Activated gamma-delta T cell treated with anti-CD3 and anti-CD28 coated beads, Interleukin-2, amount 50 U/mL, for 16 hours (primary cell): ENCODE data around the gene HJURP.

Experiments
- DNase-seq: peaks from one replicate; pipeline ENCODE4 v3.0.0-alpha.2; 2020; ENCODE audit warnings: low read depth

The HJURP gene

DNA sequence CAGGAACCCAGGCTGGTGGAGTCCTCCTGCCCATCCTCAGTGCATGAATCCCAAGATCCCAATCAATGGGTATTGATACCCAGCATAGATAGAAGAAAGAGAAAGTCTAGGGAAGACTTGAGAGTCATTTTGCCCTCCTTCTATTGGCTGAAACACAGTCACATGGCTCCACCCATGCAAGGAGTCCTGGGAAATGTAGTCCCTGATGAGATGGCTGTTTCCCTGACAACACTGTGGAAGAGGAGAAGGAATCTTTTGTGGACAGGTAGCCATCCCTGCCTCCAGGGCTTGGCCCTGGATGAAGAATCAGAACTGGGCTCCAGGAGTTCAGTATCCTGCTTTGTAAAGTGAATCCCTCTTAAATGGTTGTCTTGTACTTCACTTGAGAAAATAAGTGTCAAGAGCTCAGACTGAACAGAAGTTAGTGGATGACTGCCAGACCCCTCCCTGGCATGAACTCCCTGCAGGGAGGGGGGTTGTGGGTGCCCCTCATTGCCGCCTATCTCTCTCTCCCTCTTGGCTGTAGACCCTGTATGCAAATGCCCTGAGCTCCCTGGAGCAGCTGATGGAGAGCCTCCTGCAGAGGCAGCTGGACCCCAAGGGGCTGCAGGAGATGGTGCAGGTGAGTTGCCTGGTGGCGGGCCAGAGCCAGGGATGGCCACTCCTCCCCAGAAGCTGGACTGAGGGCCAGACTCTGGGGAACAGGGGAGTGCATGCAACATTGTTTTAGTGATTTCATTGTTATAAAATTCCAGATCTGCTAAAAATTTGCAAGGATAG lies 40.1 kb downstream of the HJURP start:
- DNase-seq, result no peak

DNA sequence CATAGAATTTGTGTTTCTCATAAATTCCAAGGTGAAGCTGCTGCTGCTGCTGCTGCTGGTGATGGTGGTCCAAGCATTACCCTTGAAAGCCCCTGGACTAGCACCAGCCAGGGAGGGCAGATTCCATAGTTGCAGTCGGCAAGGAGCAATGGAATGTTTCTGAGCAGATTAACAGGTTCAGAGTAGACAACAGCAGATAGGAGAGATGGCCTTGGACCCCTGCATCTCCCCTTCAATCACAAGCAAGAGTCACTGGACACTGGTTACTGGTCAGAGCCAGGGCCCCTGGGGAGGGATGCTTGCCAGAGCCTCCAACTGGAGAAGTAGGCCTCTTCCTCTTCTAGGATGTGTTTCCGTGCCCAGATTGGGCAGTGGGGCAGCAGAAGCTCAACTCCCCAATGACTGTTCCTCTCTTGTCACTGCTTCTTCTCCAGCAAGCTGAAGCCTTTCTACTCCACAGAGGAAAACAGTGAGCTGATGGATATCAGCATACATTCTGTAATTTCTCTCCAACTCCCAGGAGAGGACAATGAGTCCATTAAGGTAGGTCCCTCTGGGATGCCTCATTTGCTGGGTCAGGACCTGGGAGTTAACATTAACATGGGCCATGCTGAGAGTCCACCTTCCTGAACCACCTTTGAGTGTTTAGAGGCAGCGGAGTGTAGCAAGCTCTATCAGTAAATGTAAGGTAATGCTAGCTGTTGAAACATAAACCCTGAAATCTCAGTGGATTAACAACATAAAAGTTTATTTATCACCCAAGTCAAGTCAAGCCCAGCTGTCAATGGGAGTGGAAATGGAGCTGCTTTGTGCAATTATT lies 40.9 kb downstream of the HJURP start:
- no peak for DNase-seq

DNA sequence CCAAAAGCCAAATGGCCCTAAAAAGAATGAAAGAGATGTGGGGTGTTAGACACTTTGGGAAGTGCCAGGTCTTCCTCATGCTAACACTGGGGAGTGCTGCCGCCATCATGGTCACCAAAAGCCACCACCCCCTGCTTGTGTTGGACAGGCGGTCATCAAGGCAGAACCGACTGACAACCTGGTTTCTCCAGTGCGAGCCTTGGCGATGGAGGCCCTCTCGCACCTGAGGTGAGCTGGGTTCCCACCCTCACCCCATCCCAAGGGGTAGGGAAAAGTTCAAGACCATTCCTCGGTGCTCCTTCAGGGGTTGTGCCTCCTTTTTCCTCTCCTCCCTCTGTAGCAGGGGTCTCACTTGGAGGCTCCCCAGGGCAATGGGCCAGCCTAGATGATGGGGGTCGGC lies 42.6 kb downstream of the HJURP start:
- DNase-seq, result no peak

- DNase-seq, result no peak
Observed at GRCh38 chr2:233811087-233811486, 43.2 kb downstream of the HJURP start.

DNA sequence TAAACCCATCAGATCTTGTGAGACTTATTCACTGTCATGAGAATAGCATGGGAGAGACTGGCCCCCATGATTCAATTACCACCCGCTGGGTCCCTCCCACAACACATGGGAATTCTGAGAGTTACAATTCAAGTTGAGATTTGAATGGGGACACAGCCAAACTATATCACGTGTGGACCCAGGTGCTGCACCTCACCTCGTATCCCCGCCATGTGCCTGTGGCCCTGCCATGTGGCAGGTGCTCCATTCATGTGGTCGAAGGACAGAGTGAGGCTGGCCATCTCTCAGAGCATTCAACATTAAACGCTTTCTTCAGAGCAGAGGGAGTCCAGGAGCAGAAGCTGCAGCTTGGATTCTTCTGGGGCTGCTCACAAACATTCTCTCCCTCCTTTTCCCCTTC lies 44.0 kb downstream of the HJURP start:
- DNase-seq, result no peak

- DNase-seq, result no peak
Observed at GRCh38 chr2:233807966-233808935, 46.1 kb downstream of the HJURP start.

DNA sequence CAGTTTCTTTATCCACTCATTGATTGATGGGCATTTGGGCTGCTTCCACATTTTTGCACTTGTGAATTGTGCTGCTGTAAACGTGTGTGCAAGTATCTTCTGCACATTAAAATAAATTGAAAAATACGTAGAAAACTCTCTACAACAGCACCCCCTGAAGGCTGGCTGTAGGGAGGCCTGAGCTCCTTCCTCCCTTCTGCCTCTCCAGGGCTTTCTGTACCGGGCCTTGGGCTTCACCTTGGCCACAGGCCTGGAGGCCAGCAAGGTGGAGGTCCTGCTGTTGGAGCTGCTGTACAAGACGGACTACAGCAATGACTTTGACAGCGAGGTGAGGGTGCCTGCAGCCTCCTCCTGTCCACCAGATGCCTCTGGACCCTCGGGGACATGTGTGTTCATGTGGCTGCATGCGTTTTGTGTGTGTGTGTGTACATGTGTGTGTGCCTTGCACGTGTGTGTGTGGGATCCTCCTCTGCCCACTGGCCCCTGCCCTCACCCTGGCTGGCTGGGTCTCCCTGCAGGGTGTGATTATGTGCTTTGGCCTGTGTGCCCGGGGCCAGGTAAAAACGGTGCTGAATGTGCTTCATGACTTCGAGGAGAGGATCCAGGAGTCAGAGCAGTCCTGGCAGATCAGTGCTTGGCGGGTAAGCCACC lies 47.0 kb downstream of the HJURP start:
- no peak for DNase-seq

GRCh38 chr2:233803994-233804393 lies 50.3 kb downstream of the HJURP start:
- no peak for DNase-seq

DNA sequence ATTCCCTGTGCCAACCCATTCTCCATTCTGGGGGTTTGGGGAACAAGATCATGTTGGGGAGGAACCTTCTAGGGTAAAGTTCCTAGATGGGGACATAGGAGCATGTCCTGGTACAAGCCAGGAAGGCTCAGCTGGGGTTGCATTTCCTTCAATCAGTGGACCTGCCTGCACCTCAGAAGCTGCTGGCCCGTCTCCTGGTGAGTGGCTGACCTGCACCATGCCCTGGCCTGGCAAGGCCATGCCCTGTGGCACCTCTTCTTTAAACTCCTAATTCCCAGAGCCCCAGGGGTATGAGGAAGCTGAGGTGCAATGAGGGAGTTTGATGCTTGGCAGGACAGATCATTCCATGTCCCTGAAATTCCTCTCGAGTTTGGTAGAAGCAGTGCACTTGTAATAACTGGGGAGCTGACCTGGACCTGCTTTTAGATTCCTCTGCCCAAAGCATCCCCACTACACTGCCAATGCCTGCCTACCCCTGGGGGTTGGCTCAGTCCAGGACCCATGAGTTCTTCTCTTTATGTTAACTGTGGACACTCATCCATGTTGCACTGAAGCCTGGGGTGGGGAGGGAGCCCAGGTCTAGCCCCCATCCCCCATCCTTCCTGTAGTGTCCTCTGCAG lies 50.9 kb downstream of the HJURP start:
- DNase-seq, result no peak

DNA sequence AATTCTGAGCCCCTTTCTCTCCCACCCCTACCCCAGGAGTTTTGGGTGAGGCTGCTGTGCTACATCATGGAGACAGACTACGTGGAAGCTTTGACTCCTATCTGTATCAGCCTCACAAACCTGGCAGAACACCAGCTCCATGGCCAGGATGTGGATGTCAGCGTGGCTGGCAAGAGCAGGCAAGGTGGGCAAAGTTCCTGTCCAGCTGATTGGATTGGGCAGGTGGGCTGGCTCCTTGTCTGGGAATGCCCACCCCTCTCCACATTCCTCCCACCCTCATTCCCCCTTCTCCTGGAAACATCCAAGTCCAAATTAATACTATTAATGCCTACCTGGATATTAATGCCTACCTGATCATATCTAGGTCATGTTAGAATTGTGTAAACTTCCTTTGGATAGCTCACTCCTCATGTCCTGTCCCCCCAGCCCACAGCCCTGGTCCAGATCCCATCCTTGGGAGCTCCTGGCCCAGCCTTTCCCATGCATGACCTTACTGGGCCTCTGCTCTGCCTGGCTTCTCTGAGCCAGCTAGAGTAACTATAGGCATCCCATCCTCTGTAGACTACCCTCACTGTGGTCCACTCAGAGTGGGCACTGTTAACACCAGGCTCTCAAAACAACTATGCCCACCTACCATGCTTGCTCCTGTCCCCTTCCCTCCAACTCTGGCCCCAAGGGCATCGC lies 52.1 kb downstream of the HJURP start:
- DNase-seq, result no peak

DNA sequence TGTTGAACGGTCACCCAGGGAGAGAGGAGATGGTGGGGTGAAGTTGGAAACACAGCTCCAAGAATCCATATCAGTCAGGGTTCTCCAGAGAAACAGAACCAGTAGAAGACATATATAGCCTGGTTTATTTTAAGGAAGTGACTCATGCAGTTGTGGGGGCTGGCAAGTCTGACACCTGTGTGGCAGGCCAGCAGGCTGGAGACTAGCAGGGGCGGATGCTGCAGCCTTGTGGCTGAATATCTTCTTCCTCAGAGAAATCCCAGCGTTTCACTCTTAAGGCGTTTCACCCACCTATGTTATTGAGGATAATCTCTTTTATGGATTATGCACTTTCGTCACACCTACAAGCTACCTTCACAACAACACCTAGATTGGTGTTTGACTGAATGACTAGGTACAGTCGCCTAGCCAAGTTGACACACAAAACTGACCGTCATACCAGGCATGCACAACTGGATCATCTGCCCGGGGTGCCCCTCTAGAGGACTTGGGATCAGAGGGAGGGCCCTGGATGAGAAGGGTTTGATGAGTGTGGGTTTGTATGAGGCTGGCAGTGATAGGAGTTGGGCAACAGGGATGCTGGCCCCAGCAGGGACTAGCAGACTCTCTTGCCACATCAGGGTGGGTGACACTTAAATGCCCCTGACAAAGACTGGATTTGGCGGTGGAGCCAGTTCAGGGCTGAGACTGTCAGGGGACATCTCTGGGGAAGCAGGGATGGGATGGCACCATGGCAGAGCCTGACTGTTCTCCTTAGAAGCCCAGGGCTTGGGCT lies 52.8 kb downstream of the HJURP start:
- DNase-seq, result no peak

DNA sequence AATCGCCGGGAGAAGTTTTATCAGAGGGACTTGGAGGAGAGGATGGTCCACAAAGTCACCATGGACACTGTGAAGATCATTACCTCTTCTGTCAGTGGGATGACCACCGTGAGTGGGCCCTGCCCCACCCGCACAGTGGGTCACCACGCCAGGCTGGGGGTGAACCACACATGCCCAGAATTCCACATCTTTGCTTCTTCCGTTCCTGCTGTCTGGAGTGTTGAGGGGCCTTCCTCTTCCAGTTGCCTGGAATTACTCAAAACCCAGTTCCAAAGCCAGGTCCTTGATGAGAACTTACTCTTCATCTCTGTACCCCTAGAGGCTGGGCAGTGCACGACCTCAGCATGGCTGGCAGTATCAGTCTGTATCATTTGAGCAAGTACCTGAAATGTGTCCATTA lies 54.1 kb downstream of the HJURP start:
- DNase-seq, result no peak

DNA sequence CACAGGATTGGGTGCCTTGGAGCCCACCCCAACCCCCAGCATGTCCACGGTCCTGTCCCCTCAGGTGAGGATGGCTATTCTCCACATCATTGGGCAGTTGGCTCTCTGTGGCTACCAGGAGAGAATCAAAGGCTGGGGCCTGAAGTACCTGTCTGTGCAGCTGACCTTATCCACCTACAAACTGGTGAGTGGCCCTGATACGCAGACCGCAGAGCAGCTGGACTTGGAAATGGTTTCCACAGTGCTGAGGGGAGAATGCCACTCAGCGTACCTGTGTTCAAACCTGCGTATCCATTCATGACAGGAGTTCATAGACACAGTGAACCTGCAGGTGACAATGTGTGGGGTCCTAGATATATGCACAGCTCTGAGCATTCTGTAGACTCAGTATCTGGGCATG lies 54.6 kb downstream of the HJURP start:
- no peak for DNase-seq

GRCh38 chr2:233799087-233799665 lies 55.2 kb downstream of the HJURP start:
- DNase-seq, result no peak

GRCh38 chr2:233798335-233799086 lies 55.8 kb downstream of the HJURP start:
- no peak for DNase-seq

GRCh38 chr2:233796254-233796653 lies 58.1 kb downstream of the HJURP start:
- no peak for DNase-seq

- DNase-seq, result no peak
Observed at GRCh38 chr2:233795735-233796171, 58.6 kb downstream of the HJURP start.

DNA sequence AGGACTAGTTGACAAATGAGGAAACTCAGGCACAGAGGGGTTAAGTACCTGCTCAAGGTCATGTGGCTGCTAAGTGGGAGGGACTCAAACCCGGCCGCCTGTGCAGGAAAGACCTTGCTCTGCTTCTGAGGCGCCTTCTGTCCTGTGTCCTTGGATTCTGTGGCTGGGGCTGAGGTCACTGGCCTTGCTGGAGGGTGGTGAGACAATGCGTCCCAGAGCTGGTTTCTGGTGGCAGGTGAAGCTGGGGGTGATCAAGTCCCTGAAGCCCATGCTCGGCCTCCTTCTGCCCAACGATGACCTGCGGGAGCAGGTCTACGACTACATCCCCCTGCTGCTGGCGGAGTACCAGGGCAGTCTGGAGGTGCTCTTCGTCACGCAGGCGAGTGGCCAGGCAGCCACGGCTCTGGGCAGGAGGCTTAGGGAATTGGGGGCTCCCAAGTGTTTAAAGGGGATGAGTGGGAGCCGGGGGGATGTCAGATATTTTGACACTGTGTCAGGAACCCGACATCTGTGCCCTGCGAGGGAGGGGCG lies 60.1 kb downstream of the HJURP start:
- no peak for DNase-seq
